WTC11 (cell line): ENCODE measurements around the gene UBAP2L.

Source experiments
- CTCF ChIP-seq: fragments of 200-600 bp; IDR thresholded peaks from 2 replicates; pipeline ENCODE4 v1.8.0; 2022; ENCODE audit warnings: antibody characterized with exemption
- RELA ChIP-seq: sonication (generic); formaldehyde crosslinking; IDR thresholded peaks from 2 replicates; pipeline ENCODE4 v1.8.1; 2022; ENCODE audit warnings: missing genetic modification reagents, mild to moderate bottlenecking, borderline replicate concordance

- no peak for TF ChIP-seq CTCF
- TF ChIP-seq RELA, result no peak
Observed at GRCh38 chr1:154295408-154296235, 74.9 kb downstream of the UBAP2L start.
